HL-60 (cell line): ENCODE data around the gene PDZD4.

Source experiments
- DNase-seq, 2 experiments: peaks; one replicate each; pipeline ENCODE4 v3.0.0-alpha.2; 2010 to 2020; ENCODE audit warnings: low read depth in 1 of 2, low spot score in 1 of 2
- H3K27ac ChIP-seq: fragments of 250-450 bp; sonication (Bioruptor Pico); replicated peaks from 2 replicates; pipeline ENCODE4 v1.5.1; 2020; ENCODE audit warnings: mild to moderate bottlenecking, moderate library complexity
- H3K27me3 ChIP-seq: fragments of 250-450 bp; sonication (Bioruptor Pico); 2 replicates; pipeline ENCODE4 v1.5.1; 2021; ENCODE audit warnings: mild to moderate bottlenecking, moderate library complexity; ENCODE audit not compliant: insufficient read depth, poor library complexity, severe bottlenecking
- H3K4me3 ChIP-seq: replicated peaks from 2 replicates; pipeline ENCODE4 v1.5.1; 2011; ENCODE audit warnings: mild to moderate bottlenecking, control low read depth, low read length; ENCODE audit not compliant: insufficient read depth
- CTCF ChIP-seq: IDR thresholded peaks from one replicate; pipeline ENCODE4 v1.5.1; 2011; ENCODE audit warnings: low read length, control low read depth, inconsistent platforms; ENCODE audit not compliant: insufficient read depth
- GABPA ChIP-seq: IDR thresholded peaks from 2 replicates; pipeline ENCODE4 v1.6.1; 2012; ENCODE audit warnings: low read depth
- POLR2AphosphoS5 ChIP-seq: IDR thresholded peaks from 2 replicates; pipeline ENCODE4 v1.6.1; 2012; ENCODE audit warnings: low read depth
- REST ChIP-seq: IDR thresholded peaks from 2 replicates; pipeline ENCODE4 v1.6.1; 2012; ENCODE audit warnings: low read depth; ENCODE audit not compliant: insufficient replicate concordance
- SPI1 ChIP-seq: IDR thresholded peaks from 2 replicates; pipeline ENCODE4 v1.6.1; 2012; ENCODE audit warnings: low read depth, mild to moderate bottlenecking, borderline replicate concordance

The PDZD4 gene

GRCh38 chrX:153828723-153829548, 1.4 kb downstream of the PDZD4 start:
- no peak for TF ChIP-seq GABPA
- no peak for TF ChIP-seq REST
- no peak for TF ChIP-seq CTCF
- TF ChIP-seq POLR2AphosphoS5: no peak
- TF ChIP-seq SPI1: no peak
- DNase-seq: no peak
- Histone ChIP-seq H3K27ac (no peak overlapping the region), H3K27me3 (peaks cover 26% of the 10 kb centered on the region), H3K4me3 (no peak overlapping the region)

GRCh38 chrX:153828308-153828707, 2.0 kb downstream of the PDZD4 start:
- TF ChIP-seq REST (no peak), POLR2AphosphoS5 (no peak), SPI1 (no peak), GABPA (no peak), CTCF (no peak)
- H3K4me3 ChIP-seq: no peak overlapping the region
- peaks cover 26% of the 10 kb centered on the region for H3K27me3 ChIP-seq
- no peak for DNase-seq
- H3K27ac ChIP-seq: no peak overlapping the region

- no peak for DNase-seq
- Histone ChIP-seq H3K27me3 (peaks cover 26% of the 10 kb centered on the region), H3K27ac (no peak overlapping the region), H3K4me3 (no peak overlapping the region)
- TF ChIP-seq SPI1 (no peak), GABPA (no peak), CTCF (no peak), REST (no peak), POLR2AphosphoS5 (no peak)
Observed at GRCh38 chrX:153827903-153828302, 2.4 kb downstream of the PDZD4 start.
